ENCODE data around the gene COL25A1. TPM values are rescaled to one million over a fixed set of nuclear protein-coding genes. Genes with fewer than 3 reads are reported as not detected.

Gene COL25A1
- total and polyA plus RNA-seq, 2 experiments from 2014 or later, result 0.28 to 1.9 TPM

- DNase-seq (ENCODE audit: low spot score), result no peak
- Histone ChIP-seq H2AFZ (no peak overlapping the region), H3K27me3 (peaks cover 15% of the 10 kb centered on the region), H4K20me1 (ENCODE audit: insufficient read depth, poor library complexity, severe bottlenecking) (no peaks in the 10 kb centered on the region), H3K27ac (no peak overlapping the region), H3K9me3 (ENCODE audit: low read depth) (no peaks in the 10 kb centered on the region), H3K36me3 (replicated peaks; ENCODE audit: insufficient read depth, low read depth) (no peaks in the 10 kb centered on the region), H3K4me3 (no peak overlapping the region), H3K79me2 (no peaks in the 10 kb centered on the region), H3K9me2 (replicated peaks; ENCODE audit: insufficient read depth) (no peaks in the 10 kb centered on the region), H3K4me1 (ENCODE audit: insufficient read depth) (no peaks in the 10 kb centered on the region), H3K4me2 (no peak overlapping the region)
- 82% methylated on average over 4 of the region's 4 CpGs for WGBS (ENCODE audit: low lambda C conversion rate, missing lambda C conversion rate)
- TF ChIP-seq EZH2 (IDR thresholded peaks at IDR 0.05; ENCODE audit: borderline replicate concordance), result no peak
- TF ChIP-seq EZH2phosphoT487 (IDR thresholded peaks at IDR 0.05; ENCODE audit: low read depth, severe bottlenecking, unreplicated experiment), result no peak
- no peak for TF ChIP-seq CTCF (IDR thresholded peaks at IDR 0.05; ENCODE audit: poor library complexity)
Measured at GRCh38 chr4:108814326-108814725, 488.1 kb downstream of the COL25A1 start.

DNA sequence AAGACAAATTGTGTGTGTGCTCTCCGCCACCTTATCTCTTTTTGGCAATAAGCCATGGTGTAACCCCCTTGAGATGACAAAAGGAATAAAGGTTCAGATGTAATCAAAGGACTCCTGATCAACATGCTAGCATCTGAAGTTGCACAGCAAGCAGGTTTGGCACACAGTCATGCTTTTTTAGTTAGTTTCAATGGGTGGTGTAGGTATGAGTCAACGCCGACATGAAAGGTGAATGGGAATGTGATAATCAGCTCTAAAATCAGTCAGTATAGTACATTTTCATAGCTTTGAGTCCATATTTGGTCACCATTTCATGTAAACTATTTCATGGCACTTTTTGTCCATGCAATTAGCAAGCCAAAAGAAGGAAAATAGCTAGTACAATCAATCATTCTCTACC is 489.2 kb downstream of the COL25A1 start:
- H3K4me1 ChIP-seq (ENCODE audit: insufficient read depth), result no peaks in the 10 kb centered on the region
- TF ChIP-seq EZH2 (IDR thresholded peaks at IDR 0.05; ENCODE audit: borderline replicate concordance) (no peak), EZH2phosphoT487 (IDR thresholded peaks at IDR 0.05; ENCODE audit: low read depth, severe bottlenecking, unreplicated experiment) (no peak), CTCF (IDR thresholded peaks at IDR 0.05; ENCODE audit: poor library complexity) (no peak)

DNA sequence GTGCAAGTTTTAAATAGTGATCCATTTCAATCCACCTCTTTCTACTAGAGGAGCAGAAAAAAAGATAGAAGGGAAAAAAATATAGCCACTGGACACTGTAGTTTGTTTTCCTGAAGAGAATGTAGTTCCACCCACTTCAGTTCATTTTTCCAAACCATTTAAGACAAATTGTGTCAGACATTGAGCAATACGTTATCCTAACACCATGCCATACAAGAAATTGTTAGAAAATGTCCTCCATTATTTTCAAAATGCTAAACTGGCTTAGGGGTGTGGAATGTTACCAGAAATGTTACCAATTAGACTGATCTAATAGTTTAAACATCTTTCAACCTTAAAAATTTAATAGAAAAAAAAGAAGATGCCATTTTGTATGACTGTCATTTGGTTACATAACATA is 491.0 kb downstream of the COL25A1 start:
- H4K20me1 ChIP-seq (ENCODE audit: insufficient read depth, poor library complexity, severe bottlenecking), result no peaks in the 10 kb centered on the region
- H3K27me3 ChIP-seq, result peaks cover 8% of the 10 kb centered on the region
- TF ChIP-seq CTCF (IDR thresholded peaks at IDR 0.05; ENCODE audit: poor library complexity) (no peak), EZH2phosphoT487 (IDR thresholded peaks at IDR 0.05; ENCODE audit: low read depth, severe bottlenecking, unreplicated experiment) (no peak), EZH2 (IDR thresholded peaks at IDR 0.05; ENCODE audit: borderline replicate concordance) (no peak)
- H3K27ac ChIP-seq, result no peak overlapping the region
- H3K36me3 ChIP-seq (replicated peaks; ENCODE audit: insufficient read depth, low read depth), result no peaks in the 10 kb centered on the region
- no peaks in the 10 kb centered on the region for H3K79me2 ChIP-seq
- no peaks in the 10 kb centered on the region for H3K9me3 ChIP-seq (ENCODE audit: low read depth)
- no peak for DNase-seq (ENCODE audit: low spot score)
- no peak overlapping the region for H3K4me3 ChIP-seq
- 89% methylated on average over 1 of the region's 1 CpG for WGBS (ENCODE audit: low lambda C conversion rate, missing lambda C conversion rate)
- no peak overlapping the region for H2AFZ ChIP-seq
- no peak overlapping the region for H3K4me2 ChIP-seq
- no peaks in the 10 kb centered on the region for H3K4me1 ChIP-seq (ENCODE audit: insufficient read depth)
- H3K9me2 ChIP-seq (replicated peaks; ENCODE audit: insufficient read depth), result no peaks in the 10 kb centered on the region

More for the DNA sequence above, 489.2 kb downstream of the COL25A1 start:
- Histone ChIP-seq H3K9me3 (ENCODE audit: low read depth) (no peaks in the 10 kb centered on the region), H4K20me1 (ENCODE audit: insufficient read depth, poor library complexity, severe bottlenecking) (no peaks in the 10 kb centered on the region), H3K4me3 (no peak overlapping the region), H2AFZ (no peak overlapping the region), H3K27ac (no peak overlapping the region), H3K27me3 (peaks cover 15% of the 10 kb centered on the region), H3K4me2 (no peak overlapping the region), H3K79me2 (no peaks in the 10 kb centered on the region), H3K36me3 (replicated peaks; ENCODE audit: insufficient read depth, low read depth) (no peaks in the 10 kb centered on the region), H3K9me2 (replicated peaks; ENCODE audit: insufficient read depth) (no peaks in the 10 kb centered on the region)
- no peak for DNase-seq (ENCODE audit: low spot score)
- 87% methylated on average over 3 of the region's 3 CpGs for WGBS (ENCODE audit: low lambda C conversion rate, missing lambda C conversion rate)

GRCh38 chr4:108810087-108810486 is 492.4 kb downstream of the COL25A1 start:
- H3K4me1 ChIP-seq (ENCODE audit: insufficient read depth), result no peaks in the 10 kb centered on the region
- H3K36me3 ChIP-seq (replicated peaks; ENCODE audit: insufficient read depth, low read depth), result no peaks in the 10 kb centered on the region
- H3K27me3 ChIP-seq, result no peaks in the 10 kb centered on the region
- no peak overlapping the region for H2AFZ ChIP-seq
- H3K4me2 ChIP-seq, result no peak overlapping the region
- TF ChIP-seq EZH2 (IDR thresholded peaks at IDR 0.05; ENCODE audit: borderline replicate concordance) (no peak), CTCF (IDR thresholded peaks at IDR 0.05; ENCODE audit: poor library complexity) (no peak), EZH2phosphoT487 (IDR thresholded peaks at IDR 0.05; ENCODE audit: low read depth, severe bottlenecking, unreplicated experiment) (no peak)
- no peaks in the 10 kb centered on the region for H4K20me1 ChIP-seq (ENCODE audit: insufficient read depth, poor library complexity, severe bottlenecking)
- WGBS (ENCODE audit: low lambda C conversion rate, missing lambda C conversion rate), result 88% methylated on average over 1 of the region's 1 CpG
- no peaks in the 10 kb centered on the region for H3K9me2 ChIP-seq (replicated peaks; ENCODE audit: insufficient read depth)
- H3K79me2 ChIP-seq, result no peaks in the 10 kb centered on the region
- DNase-seq (ENCODE audit: low spot score), result no peak
- no peak overlapping the region for H3K27ac ChIP-seq
- no peak overlapping the region for H3K4me3 ChIP-seq
- H3K9me3 ChIP-seq (ENCODE audit: low read depth), result no peaks in the 10 kb centered on the region

Data from hepatocyte (in vitro differentiated cells).